GM18526 (cell line): ENCODE data around the gene SRPRA.

Experiments
- POLR2A ChIP-seq: IDR thresholded peaks from 3 replicates; pipeline ENCODE4 v1.6.1; 2011; ENCODE audit not compliant: insufficient read length; ENCODE audit errors: extremely low read depth

Gene SRPRA, protein sequence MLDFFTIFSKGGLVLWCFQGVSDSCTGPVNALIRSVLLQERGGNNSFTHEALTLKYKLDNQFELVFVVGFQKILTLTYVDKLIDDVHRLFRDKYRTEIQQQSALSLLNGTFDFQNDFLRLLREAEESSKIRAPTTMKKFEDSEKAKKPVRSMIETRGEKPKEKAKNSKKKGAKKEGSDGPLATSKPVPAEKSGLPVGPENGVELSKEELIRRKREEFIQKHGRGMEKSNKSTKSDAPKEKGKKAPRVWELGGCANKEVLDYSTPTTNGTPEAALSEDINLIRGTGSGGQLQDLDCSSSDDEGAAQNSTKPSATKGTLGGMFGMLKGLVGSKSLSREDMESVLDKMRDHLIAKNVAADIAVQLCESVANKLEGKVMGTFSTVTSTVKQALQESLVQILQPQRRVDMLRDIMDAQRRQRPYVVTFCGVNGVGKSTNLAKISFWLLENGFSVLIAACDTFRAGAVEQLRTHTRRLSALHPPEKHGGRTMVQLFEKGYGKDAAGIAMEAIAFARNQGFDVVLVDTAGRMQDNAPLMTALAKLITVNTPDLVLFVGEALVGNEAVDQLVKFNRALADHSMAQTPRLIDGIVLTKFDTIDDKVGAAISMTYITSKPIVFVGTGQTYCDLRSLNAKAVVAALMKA

DNA sequence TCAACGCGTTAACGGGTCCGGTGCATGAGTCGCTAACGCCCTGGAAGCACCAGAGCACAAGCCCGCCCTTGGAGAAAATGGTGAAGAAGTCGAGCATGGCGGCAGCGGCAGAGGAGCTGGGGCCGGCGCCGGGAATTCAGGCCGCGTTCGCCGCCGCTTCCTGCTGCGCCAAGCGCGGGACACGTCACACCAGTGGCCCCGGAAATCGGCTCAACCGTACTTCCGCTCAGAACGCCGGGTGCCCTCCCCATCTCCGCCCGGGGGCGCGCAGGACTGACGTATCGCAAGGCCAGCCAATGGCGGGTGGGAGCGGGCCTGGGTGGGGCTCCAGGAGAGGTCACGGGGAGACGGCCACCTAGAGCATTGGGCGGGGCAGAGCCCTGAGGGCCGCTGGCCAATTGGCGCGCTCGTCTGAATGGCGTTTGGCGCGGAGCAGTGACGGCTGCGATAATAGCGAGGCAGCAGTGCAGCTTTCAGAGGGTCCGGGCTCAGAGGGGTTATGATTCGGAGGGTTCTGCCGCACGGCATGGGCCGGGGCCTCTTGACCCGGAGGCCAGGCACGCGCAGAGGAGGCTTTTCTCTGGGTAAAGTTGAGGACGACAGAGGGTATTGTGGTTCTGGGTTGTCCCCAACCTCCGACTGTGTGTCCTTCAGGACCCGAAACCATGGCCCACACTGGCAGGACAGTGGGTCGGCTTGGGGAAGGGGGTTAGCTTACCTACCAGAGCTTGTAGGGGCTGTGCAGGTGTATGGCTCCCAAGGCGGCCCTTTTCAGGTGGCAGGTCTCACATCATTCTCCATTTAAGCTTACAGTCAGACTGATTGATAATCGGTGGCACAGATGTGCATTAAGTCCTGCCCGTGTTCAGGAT is at the start of gene SRPRA, which contains the start of gene FOXRED1:
TSS of gene SRPRA (minus strand) at position 188 of the 872 bp plus-strand sequence. CDS start at position 97, 91 bp downstream.
TSS of gene FOXRED1 (plus strand) at position 447 of the 872 bp plus-strand sequence. CDS start at position 500, 53 bp downstream.
- TF ChIP-seq POLR2A: peak; percentile 67

DNA sequence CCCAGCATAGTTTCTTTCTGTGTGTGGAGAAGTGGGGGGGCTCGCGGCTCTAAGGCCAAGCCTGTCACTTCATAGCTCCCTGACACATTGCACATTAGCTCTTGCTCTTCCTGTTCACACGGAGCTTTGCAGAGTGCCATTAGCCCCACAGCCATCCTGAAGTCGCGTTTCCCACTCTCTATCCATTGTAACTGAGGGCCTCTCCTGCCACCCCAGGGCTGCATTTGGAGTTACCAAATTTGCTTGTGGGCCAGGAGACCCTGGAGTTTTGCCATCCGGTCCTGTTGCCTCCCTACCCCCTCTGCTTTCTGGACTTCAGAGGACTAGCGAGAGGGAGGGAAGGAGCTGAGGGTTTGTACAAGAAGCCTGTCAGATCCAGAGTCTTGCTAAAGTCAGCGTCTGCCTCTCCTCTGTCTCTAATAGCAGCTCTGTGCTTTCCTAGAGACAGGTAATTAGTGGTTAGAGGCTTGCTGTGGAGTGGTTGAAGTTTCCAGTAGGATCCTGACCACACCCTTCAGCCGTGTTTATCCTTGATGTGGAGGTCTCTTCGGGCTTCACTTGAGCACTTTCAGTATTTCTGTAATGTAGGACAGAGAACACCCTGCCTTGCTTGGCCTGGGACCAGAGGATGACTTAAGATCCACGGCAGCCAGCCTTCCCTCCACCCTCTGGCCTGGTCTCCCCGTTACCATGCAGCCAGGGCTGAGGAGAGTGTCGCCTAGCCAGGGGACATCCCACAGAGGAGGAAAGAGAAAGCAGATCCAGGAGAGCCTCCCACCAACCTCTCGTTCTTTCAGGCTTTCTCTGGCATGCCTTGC is 49.3 kb upstream of the SRPRA start:
- no peak for TF ChIP-seq POLR2A

DNA sequence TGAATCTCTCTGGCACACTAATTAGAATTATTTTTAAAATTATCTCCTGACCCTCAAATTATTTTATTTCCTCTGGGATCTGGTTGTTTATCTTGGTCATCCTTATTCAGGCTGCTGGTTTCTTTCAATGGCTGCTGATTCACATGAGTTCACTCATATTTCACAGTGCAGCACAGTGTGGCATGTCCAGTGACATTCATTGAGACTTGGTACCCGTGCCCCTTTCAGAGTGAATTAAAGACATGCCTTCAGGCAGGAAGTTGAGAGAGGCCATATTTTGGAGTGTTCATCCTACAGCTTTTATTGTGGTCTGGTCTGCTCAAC is 48.7 kb upstream of the SRPRA start:
- TF ChIP-seq POLR2A: no peak

DNA sequence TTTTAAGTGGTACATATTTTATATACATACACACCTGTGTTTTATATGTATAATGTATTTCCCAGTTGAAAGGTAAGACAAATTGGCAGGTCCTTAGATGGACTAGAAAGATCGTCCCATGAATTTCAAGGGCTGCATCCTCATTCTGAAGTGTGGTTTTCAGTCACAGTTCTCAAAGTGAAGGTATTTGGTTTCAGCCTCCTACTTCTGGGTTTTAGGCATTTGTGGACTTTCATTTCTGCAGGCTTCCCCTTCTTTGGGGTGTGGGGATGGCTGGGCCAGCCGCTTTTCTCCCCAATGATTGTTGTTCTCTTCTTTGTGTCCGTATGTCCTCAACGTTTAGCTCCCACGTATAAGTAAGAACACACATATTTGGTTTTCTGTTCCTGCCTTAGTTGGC is 45.1 kb upstream of the SRPRA start:
- TF ChIP-seq POLR2A: no peak

DNA sequence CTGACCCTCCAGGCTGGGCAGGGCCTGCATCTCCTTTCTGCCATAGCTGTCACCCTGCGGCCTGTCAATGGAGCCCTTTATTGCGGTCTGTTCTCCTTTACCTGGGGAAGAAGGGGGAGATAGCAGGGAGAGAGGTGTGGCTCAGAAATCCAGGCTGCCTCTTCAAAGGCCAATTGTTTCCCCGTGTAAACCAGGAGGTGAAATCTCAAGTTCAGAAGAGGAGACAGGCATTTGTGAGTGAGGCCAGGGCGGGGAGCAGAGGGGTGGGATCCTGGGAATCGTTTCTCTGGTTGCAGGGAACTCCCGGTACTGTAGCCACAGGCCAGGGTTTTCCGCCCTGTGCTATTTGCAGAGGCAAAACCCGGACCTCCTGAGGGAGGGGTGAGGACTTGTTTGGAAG is 44.3 kb upstream of the SRPRA start:
- no peak for TF ChIP-seq POLR2A

DNA sequence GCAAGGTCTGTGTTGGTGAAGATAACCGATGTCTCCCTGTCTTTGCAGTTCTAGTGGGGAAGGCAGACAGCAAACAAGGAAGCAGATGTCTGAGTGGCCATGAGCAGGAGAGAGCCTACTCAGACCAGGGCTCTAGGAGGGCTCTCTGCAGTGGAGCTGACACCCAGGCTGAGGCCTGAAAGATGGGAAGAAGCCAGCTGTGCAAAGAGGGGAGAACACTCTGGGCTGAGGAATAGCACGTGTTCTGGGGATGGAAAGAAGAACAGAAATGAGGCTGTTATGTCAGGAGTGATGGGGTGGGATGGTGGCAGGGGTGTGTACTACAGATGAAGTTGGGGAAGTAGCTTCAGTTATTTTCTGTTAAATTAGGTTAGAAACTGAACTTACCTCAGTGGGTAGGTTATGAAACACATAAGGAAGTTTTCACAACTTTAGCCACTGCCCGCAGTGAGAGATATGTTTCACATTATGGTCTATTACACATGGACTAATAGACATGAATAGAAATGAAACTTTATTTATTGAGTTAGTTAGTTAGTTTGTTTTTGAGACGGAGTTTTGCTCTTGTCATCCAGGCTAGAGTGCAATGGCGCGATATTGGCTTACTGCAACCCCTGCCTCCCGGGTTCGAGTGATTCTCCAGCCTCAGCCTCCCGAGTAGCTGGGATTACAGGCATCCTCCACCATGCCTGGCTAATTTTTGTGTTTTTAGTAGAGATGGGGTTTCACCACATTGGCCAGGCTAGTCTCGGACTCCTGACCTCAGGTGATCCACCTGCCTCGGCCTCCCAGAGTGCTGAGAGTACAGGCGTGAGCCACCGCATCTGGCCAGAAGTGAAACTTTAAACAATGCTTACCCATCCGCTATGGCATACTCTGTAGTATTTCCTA is 43.0 kb upstream of the SRPRA start:
- TF ChIP-seq POLR2A: no peak

DNA sequence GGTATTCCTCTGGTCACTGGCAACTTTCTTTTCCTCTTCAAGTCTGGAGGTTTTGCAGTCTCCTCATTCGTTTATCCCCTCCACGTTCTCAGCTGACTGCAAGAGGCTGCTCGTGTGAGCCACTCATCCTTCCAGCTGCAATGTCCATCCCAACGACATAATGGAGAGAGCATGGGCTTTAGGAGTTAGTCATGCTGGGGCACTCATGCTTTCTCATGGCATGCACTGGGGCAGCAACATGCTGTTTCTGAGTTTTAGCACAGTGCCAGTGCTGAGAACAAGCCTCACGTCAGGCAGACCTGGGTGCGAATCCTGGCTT is 42.3 kb upstream of the SRPRA start:
- TF ChIP-seq POLR2A: no peak

DNA sequence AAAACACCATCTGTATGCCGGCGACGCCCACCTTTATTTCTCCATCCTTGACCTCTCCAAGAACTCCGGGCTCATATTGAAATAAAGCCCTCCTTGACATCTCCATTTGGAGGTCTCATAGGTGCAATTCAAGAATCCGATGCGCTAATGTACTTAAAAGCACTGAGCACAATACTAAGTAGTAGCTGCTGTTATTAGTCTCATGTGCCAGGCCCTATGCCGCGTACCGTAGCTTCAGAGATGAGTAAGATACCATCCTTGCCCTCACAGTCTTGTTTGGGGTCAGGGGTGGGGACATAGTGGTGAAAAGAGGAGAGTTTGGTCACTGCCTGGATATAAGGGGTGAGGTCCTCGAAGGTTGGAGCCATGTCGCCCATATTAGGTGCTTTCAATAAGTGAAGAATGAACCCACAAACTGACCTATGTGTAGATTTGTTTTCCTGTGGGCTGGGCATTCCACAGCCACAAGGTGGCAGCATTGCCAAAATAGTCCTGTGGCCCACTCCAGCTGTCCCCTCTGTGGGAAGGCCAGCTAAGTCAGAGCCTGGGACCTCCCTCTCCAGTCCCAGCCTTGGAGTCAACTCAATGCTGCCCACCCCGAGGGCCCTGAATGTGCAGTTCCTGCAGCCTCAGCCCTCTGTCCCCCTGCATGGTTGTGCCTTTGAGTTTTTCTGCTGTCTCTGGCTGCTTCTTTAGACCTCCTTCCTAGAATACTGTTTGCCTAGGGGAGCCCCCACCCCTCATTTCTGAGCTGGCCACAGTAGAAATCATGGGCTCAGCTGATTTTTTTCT is 41.7 kb upstream of the SRPRA start:
- TF ChIP-seq POLR2A: no peak

DNA sequence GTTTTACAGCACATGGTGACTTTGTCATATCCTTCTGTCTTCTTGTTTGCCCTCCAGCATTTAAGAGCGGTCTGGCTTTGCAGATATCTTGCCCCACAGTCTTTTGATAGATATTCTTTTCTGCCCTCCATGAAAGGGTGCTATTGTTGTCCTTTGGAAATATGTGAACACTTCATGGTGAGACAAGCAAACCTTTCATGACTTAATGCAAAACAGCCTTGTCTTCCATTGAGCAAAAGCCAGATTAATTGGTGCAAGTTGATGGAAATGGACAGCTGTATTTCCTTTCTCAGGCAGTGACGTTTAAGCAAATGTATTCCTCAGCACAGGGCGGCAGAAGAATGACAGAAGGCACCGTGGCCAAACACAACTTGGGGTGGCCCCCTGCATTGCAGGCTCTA is 39.6 kb upstream of the SRPRA start:
- TF ChIP-seq POLR2A: no peak

DNA sequence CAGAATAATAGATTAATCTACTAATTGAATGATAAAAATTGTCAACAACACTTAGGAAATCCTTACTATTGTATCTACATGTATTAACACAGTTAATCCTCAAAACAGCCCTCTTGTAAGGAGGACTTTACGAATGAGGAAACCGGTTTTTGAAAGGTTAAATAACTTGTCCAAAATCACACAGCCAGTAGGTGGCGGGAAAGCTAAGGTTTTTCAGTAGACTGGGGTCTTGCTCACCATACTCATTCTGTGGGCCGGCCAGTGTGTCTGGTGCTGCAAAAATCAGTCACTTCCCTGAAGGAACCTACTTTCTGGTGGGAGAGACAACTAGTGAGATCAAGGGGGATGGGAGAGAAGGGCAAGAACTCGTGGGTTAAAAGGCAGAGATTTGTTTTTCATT is 39.0 kb upstream of the SRPRA start:
- TF ChIP-seq POLR2A: no peak

DNA sequence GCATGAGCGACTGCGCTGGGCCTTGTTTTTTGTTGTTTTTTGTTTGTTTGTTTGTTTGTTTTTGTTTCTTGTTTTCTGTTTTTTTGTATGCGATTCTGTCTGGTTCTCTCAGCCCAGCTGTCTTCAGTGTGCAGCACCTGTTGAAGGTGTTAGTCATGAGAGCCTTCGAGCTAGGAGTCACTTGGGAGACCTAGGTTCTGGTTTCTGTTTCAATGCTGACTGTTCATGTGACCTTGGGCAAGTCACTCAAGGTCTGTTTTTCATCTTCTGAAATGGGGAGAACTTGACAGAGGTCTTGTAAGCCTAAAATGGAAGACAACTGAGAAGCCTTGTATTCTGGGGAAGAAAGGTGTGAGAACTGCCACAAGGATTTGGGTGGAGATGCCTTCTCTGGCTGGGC is 37.0 kb upstream of the SRPRA start:
- TF ChIP-seq POLR2A: no peak

DNA sequence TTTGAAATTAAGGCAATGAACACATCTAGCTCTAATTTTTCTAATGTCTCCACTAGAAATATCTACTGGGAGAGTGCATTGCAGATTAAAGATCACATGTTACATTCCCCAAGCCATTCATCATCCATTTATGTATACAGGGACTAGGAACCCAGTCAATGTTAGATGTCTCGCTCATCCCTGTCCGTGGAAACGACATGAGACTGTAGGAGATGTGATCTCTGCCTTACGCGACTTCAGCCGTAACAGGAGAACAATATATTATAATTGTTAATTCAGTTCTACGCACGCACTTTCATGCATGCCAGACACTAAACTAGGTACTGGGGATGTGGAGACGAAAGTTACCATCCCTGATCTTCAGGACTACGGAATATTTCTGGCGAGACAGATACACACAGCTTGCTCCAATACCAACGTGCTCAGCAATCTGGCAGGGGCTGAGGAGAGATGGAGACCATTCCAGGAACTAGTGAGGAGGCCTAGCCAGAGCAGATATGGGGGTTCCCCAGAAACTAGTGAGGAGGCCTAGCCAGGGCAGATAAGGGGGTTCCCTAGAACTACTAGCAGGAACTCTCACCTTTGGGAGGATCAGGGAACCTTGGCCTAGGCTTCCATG is 35.9 kb upstream of the SRPRA start:
- TF ChIP-seq POLR2A: no peak
